Measurements from ENCODE around the gene PRKCB.

Gene PRKCB

DNA sequence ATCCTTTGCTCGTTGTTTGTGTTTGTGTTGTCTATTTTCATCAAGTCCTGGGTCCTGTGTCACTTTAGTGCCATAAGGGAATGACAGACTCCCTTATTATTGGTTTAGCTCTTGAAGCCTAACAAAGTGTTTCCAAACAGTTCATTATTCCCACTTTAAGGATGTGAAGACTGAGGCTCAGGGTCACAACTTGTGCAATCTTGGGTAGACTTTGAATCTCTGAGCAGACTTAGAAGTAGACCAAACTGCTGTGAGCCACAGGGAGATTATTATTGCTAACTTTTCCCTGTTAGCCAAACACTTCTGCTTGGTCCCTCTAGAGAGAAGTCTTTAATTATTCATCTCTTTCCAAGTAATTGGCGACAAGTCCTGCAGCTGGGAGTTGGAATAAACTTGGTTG, 31.8 kb downstream of the PRKCB start:
- DNase-seq: no peak

DNA sequence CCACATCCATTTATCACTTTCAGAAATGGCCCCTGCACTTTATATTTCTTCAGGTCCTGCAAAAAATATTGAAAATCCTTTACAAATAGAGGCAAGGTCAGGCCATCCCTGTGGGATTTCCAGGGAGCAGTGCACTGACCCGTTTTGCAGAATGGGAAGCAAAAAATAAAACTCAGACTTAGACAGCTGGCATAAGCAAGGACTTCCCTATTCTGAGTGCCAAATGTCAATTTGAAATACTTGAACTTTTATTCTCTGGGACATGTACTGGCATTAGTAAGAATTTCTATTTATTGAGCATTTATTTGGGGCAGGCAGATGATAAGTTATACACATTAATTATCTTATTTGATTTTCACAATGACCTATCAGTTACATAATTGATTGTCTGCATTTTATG, 32.4 kb downstream of the PRKCB start:
- DNase-seq: no peak

DNA sequence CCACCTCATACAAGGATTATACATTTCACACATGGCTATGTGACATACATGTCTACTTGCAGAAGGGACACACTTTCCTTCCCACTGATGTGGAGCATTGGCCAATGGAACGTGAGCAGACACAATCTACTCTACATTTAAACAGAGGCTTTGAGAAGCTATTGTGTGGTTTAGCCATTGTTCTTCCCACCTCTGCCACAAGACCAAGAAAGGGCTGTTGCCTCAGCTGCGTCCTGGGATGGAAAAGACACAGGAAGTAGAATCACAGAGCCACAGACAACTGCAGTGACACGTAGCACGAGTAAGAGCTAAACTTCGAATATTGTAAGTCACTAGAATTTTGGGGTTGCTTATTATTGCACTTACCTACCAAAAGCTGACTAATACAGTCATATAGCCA, 33.3 kb downstream of the PRKCB start:
- no peak for DNase-seq

DNA sequence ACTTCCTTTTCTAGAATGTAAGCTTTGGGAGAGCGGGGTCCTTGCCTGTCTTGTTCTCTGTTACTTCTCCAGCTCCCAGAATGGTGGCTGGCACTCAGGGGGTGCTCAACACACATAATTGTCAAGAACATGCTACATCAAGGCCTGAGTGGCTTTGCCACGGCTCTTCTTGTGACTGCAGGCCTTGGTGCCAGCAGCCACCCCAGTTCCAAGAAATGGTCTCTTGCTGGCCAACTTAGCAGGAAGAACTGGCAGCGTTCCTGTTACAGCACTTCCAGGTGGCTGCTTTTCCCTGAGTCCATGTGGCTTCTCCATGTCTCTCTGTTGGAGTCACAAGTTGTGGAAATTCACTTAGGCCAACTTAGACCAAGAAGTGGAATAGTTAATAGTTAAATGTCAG, 36.1 kb downstream of the PRKCB start:
- no peak for DNase-seq

DNA sequence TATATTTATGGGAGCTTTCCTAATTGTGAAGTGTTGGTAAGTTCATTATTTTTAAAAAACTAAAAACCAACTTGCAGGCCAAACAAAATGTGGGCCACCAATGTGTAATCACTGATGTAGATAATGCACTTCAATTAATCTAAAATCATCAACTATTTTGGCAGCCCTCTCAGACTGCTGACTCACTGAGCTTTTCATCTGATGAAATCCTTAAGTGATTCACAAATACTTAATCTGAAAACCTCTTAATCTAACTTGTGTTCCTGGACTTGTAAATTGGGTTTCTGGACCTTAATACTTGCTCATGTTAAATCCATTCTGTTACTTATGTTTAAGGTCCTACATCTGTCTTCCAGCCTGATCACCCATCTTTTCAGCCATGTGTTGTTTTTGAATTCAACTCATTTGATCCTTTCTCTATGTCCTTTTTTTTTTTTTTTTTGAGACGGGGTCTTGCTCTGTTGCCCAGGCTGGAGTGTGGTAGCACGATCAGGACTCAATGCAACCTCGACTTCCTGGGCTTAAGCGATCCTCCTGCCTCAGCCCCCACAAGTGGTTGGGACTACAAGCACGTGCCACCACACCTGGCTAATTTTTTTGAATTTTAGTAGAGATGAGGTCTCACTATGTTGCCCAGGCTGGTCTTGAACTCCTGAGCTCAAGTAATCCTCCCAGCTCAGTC, 39.0 kb downstream of the PRKCB start:
- no peak for DNase-seq

DNA sequence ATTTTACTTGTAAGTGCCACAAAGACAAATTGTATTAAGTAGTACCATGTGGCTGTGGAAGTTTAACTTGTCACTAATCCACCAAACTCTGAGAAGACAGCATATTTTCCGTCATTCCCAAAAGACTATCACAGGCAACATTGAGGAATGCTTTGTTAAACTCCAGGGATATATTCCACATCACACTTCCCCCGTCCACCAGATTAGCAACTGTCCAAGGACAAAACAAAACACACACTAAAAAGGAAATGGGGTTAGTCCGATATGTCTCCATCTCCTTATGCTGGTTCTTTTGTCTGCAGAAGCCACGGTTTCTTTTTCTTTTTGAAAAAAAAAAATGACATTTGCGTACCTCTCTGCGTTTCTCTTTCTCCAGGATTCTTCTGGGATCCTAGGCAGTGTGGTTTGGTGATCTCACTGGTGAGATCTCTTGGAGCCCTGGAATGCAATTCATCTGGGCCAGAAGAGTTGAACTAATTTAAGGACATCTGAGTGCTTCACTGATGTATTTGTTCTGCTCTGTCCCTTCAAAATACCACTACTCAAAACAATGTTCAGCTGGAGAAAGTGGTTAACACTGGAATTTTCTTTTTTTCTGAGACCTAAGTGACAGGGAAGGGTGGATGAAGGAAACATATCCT, 40.6 kb downstream of the PRKCB start:
- DNase-seq: no peak

DNA sequence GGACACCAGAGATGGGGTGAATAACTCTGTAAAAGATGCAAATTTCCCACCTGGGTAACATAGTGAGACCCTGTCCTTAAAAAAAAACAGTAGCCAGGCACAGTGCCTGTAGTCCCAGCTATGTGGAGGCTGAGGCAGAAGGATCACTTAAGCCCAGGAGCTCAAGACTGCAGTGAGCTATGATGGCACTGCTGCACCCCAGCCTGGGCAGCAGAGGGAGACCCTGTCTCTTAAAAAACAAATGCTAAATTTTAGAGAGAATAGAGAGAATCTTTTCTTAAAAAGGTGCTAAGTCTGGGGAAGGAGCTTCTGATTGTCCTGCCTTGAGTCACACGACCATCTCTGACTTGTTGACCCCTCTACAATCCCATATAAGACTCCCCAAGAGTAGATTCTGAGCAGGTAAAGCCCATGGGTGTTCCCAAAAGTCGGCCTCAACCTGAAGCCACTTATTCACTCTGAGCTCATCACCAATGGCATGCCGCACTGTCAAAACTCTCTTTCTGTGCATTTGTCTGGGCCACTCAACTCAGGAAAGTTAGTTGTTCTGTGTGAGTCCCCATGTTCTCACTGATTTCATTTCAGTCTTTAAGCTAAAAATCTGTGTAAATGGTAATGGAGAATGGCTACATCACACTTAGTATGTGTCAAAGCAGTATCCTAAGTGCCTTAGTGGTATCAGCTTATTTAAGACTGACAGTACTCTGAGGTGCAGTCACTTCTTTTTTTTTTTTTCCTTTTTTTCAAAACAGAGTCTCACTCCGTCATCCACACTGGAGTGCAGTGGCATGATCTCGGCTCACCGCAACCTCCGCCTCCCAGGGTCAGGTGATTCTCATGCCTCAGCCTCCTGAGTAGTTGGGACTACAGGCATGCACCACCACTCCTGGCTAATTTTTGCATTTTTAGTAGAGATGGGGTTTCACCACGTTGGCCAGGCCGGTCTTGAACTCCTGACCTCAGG, 41.6 kb downstream of the PRKCB start:
- no peak for DNase-seq

DNA sequence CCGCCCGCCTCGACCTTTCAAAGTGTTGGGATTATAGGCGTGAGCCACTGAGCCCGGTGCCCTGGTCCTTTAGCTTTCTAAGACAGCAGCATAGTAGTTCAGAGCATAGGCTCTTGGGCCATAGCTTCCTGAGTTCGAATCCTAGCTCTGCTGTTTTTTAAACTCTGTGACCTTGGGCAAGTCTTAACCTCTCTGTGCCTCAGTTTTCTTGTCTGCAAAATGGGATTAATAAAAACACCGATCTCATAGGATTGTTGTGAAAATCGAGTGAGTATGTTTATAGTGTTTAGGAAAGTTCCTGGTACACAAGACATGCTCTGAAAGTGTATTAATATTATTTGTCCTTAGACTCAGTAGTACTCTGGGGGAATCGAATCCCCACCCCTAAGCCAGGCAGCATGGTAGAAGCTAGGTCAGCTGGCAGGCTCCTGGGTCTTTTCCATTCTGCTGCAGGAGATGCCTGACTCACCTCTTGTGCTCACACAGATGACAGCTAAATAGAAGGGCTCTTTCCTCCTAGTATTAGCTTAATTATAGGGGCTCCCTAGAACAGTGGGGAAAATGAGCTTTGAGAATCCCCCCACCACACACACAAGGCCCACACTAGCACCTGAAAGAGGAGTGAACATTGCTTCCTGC, 44.1 kb downstream of the PRKCB start:
- DNase-seq: no peak

DNA sequence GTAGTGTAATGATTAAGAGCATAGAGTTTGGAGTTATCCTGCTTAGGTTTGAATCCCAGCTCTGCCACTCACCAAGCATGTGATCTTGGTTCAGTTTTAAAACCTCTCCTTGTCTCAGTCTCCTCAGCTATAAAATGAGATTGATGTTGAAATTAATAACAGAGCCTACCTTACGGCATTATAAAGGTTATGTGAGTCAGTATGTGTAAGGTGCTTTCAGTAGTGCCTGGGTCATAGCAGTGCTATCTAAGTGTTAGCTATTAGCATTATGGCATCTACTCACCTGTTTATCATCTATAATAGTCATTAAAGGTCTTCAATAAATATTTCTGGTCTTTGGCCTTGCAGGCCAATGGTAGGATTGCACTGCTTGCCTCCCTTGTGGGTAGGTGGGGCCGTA, 53.4 kb downstream of the PRKCB start:
- no peak for DNase-seq

DNA sequence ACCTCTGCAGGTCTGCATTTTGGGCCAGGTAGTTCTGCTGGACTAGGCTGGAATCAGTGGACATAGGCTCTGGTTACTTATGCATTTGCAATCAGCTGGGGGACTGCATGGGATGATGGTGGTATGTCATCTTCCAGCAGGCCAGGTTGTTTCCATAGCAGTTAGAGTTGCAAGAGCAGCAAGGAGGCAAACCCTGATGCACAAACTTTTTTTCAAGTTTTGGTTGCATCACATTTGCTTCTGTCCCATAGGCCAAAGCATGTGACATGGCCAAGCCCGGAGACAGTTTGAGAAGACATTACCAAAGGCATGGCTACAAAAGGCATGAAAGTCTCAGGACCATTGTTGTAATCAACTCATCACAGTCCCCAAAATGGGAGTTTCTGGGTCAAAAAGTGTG, 58.2 kb downstream of the PRKCB start:
- DNase-seq: no peak

DNA sequence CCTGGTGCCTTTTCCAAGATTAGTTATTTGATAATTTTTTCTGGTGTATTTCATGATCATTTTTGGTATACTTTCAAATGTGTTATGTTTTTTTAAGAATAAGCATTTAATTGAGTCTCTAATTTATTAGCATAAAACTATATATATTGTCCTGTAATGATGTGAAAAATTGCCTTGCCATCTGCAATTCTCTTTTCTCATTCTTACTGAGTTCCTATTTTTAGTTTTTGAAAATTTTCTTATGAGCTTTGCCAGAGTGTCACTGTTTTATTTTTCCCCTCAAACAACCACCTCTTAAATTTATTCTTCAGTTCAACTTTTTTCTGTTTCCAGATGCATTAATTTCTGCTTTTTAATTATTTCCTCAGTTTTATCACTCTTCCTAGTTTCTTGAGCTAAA, 59.3 kb downstream of the PRKCB start:
- DNase-seq: no peak

DNA sequence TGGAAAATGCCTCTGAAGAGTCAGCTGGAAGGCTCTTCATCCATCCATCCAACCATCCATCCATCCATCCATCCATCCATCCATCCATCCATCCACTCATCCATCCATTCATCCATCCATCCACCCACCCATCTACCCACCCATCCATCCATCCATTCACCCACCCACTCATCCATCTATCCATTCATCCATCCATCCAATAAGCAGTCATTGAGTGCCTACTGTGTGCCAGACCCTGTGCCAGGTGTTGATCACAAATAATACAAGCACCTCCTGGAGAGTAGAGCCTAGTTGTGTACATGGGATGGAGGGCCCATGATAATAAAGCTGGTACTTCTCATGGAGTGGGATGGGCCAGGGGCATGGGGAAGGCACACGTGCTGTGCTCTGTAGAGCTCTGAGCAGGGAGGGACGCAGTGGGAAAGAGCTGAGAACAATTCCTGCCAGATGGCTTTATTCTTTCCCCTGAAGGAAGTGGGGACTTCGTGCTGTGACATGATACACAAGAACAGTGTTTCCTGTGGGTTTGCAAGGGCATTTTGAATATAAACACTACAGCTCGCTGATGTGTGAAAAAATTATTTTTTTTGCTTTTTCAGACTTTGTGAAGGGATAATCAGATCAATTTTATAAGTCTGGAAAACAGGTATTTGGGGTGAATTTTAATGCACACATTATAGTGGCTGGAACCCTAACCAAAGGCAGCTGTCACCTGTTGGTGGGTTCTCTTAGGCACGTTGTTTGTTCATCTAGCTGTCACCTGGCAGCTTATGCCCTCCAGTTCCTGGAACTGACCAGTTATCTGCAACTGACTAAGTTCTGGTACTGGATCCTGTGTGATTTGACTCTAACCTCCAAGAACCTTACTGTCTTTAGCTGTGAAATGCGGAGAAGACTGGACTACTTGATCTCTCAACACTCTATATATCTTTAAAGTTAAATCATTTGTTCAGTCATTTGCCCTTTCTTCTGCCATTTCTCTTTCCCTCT, 61.3 kb downstream of the PRKCB start:
- no peak for DNase-seq

DNA sequence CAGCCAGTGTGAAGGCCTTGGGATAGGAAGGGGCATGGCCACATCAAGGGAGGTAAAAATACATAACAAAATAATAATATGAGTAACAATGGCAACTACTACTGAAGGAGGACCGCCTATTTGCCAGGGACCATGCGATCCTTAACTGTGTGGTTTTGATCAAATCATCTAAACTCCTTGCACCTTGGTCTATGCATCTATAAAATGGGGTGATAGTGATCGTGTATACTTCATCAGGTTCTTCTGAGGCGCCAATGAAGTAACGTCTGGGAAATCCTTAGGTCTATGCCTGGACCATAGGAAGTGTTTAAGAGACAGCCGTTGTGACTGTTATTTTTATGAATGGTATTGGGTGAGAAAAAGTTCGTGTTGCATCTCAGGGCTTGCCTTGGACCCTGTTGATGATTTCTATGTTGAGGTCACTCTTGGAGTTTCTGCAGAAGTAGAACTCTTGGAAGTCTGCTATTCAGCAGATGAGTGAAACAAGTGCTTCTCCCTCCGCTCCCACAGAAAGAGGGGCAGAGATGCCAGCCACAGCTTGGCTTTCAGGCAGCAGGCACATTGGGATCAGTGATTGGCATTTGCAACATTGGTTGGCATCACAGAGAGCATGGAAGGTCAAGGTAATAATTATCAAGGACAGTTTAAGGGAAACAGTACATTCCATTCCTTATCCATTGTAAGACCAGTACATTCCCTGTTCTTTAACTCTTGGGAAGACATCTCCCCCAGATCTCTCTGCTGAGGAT, 63.1 kb downstream of the PRKCB start:
- no peak for DNase-seq

DNA sequence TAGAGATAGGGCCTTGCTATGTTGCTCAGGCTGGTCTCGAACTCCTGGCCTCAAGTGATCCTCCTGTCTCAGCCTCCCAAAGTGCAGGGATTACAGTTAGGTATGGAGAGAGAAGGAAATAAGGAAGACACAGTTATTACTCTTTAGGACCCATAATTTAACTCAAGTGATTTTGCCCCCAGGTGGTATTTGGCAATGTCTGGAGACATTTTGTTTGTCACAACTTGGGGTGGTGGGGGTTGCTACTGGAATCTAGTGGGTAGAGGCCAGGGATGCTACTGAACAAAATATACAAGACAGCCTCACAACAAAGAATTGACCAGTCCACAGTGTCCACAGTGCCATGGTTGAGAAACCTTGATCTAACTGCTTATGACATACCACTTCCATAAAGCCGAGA, 64.1 kb downstream of the PRKCB start:
- DNase-seq: no peak

DNA sequence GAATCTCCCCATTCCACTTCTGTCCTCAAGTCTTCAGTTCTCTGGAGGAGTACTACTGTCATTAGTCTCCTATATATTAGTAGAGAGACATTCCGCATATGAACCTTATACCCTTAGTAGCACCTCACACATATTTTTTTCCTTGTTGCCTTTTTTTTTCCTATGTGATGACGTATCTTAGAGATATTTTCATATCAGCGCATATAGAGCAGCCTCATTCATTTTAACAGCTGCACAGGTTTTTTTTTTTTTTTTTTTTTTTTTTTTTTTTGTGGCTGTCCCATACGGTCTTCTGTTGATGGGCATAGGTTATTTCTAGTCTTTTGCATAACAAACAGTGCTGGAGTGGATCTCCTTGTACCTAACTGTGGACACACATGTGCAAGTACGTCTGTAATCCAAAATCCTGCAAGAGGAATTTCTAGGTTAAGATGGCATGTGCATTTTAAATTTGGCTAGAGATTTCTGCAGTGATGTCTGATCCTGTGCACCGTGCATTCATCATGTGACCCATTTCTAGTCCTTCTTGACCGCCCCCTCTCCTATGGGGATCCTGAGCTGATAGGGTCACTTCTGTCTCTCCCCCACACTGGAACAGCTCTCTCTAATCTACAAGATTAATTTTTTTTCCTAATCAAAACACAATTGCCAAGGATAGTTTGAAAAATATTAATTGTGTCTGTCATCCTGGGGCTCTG, 64.8 kb downstream of the PRKCB start:
- DNase-seq: no peak

DNA sequence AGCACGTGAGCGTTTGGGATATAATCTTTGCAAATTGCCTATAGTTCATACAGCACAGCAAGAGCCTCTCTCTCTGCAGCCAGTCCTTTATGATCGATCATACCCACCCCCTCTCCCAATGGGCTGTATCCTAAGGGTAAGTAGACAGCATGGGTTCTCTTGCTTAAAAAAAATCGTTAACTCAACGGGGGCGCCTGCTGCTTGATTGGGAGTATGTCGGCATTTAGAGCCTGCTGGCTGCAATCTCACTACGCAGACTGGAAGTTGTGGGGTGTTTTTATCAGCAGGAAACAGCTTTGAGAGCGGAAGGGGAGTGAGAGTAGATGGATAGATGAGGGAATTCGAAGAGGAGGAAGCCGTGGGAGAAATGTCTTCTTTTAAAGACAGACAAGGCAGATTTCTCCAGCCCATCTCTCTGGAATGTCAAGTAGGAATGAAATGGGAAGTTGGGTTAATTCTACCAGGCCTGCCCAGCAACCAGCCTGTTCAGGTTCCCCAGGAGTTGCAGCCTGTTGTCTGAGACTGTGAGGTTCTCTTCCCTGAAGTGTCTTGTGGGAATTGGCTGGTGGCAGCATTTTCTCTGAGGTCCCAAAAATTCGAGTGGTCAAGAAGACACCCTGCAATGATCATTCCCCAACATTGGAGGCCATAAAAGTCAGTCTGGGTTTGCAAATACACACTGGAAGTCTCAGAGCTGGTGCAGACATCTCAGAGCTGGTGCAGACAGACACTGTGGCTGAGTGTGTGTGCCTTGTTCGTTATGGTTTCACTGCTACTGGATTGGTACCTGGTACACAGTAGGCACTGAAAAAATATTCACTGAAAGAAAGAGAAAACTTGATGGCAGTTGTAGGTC, 65.6 kb downstream of the PRKCB start:
- DNase-seq: peak; percentile 20

DNA sequence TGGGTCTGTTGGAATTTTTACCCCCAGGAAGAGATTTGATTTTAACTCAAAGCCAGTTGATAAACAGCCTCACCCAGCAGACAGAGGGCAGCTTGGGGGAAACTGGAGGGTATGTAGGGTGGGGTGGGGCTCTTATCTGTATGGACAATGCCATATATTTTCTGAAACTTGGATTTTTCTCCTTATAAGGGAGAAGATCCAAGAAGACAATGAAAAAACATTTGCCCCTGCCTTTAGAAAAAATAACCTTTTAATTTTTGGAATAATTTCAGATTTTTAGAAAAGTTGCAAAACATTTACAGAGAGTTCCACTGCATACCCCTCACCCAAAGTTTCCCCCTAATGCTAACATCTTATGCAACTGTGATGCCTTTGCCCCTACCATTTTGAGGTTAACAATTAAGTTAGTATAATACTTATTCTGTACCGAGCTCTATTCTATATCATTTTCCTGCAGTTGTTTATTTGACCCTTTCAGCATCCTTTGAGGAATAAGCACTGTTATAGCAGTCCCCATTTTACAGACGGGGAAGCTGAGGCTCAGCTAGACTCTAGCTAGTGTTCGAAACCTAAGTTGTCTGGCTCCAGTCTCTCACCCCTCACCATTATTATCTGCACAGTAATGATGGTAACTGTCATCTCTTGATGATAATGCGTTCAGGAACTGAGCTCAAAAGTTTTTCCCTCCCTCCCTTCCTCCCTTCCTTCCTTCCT, 66.4 kb downstream of the PRKCB start:
- no peak for DNase-seq

DNA sequence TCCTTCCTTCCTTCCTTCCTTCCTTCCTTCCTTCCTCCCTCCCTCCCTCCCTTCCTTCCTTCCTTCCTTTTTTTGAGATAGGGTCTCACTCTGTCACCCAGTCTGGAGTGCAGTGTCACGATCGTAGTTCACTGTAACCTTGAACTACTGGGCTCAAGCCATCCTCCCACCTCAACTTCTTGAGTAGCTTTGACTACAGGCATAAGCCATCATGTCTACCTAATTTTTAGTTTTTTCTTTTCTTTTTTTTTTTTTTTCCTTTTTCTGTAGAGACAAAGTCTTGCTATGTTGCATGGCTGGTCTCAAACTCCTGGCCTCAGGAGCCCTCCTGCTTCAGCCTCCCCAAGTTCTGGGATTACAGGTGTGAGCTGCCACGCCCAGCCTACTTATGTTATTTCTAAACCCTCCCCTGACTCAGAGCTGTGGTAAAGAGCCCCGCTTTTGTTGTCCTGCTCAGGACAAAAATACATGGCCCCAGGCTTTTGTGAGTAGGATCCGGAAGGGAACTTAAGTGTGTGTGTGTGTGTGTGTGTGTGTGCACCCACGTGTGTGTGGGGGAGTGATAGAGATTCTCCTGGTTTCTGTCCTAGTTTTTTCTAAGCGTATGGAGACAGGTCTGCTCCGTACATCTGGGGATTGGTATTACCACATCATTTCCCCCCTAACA, 67.1 kb downstream of the PRKCB start:
- no peak for DNase-seq

All from femur (tissue), 1 donor.